ENCODE measurements around the gene DHDH.
"Not testable (repeated sequence)": the region's sequence is repeated elsewhere in the genome, so short reads cannot be mapped to it uniquely, and the experiment has no call there.

DHDH gene
- long read RNA-seq, donor 1, transcript DHDH-201 (7 exons, 1,081 nt), result major isoform, 5 of 7 reads
- long read RNA-seq, donor 1, partial matches to known transcripts, result 0 of 7 reads
- long read RNA-seq, donor 1, other reads (novel, unspliced or antisense), result 0 of 7 reads
- long read RNA-seq, donor 2, partial matches to known transcripts, result 0 of 2 reads
- long read RNA-seq, donor 2, other reads (novel, unspliced or antisense), result 0 of 2 reads
- long read RNA-seq, donor 3, partial matches to known transcripts, result 0 of 1 reads
- long read RNA-seq, donor 3, other reads (novel, unspliced or antisense), result 0 of 1 reads
- long read RNA-seq, donor 4, transcript DHDH-201 (7 exons, 1,081 nt), result major isoform, 5 of 5 reads
- long read RNA-seq, donor 4, partial matches to known transcripts, result 0 of 5 reads
- long read RNA-seq, donor 4, other reads (novel, unspliced or antisense), result 0 of 5 reads
- long read RNA-seq, donor 5, transcript DHDH-201 (7 exons, 1,081 nt), result major isoform, 7 of 7 reads
- long read RNA-seq, donor 5, partial matches to known transcripts, result 0 of 7 reads
- long read RNA-seq, donor 5, other reads (novel, unspliced or antisense), result 0 of 7 reads
- long read RNA-seq, donor 6, partial matches to known transcripts, result 0 of 4 reads
- long read RNA-seq, donor 6, other reads (novel, unspliced or antisense), result 0 of 4 reads
- long read RNA-seq, donor 7, transcript DHDH-201 (7 exons, 1,081 nt), result major isoform, 10 of 11 reads
- long read RNA-seq, donor 7, partial matches to known transcripts, result 0 of 11 reads
- long read RNA-seq, donor 7, other reads (novel, unspliced or antisense), result 0 of 11 reads
- long read RNA-seq, donor 8, partial matches to known transcripts, result 0 of 3 reads
- long read RNA-seq, donor 8, other reads (novel, unspliced or antisense), result 0 of 3 reads

DNA sequence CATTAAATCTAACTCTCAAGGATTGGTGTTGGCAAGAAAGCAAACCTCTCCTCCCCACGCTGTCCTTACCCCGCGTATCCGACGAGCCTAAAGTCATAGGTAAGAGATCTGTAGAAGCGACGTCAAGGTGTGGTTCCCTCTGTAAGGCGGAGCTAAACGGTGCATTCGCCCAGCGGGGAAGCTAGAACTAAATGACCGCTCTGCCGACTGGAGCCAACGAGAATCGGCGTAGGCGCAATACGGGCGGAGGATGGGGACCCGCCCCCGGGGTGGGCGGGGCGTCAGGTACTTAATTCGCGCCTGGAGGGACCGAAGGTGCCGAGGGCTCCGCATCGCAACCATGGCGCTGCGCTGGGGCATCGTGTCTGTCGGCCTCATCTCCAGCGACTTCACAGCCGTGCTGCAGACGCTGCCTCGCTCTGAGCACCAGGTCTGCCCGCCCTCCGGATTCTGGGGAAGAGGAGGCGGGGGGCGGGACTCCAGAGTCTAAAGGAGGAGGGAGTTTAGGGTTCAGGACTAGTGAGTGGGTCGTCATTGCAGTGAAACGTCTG, at the start of gene DHDH:
Gene DHDH, plus strand, starts transcription at position 318 of the 551 bp plus-strand sequence. Its CDS starts 23 bp downstream, at position 341.
- DNase-seq, result peak; percentile 81

DNA sequence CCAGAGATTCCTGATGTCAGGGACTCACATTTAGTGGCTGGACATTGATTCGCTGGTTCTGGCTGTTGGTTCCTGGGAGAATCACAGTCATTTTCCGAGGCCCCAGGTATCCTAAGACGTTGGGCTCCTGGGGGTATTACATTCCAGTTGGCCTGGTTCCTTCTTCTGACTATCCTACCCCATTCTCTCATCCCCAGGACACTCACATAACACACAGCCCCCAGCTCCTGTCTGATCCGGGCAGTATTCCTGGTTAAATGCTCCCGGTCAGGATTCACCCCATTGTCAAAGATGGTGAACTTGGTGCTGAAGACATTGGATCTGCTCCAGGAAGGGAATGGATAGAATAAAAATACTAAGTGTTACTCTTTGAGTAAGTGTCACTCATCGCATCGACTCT, 49.8 kb upstream of the DHDH start:
- no peak for DNase-seq

DNA sequence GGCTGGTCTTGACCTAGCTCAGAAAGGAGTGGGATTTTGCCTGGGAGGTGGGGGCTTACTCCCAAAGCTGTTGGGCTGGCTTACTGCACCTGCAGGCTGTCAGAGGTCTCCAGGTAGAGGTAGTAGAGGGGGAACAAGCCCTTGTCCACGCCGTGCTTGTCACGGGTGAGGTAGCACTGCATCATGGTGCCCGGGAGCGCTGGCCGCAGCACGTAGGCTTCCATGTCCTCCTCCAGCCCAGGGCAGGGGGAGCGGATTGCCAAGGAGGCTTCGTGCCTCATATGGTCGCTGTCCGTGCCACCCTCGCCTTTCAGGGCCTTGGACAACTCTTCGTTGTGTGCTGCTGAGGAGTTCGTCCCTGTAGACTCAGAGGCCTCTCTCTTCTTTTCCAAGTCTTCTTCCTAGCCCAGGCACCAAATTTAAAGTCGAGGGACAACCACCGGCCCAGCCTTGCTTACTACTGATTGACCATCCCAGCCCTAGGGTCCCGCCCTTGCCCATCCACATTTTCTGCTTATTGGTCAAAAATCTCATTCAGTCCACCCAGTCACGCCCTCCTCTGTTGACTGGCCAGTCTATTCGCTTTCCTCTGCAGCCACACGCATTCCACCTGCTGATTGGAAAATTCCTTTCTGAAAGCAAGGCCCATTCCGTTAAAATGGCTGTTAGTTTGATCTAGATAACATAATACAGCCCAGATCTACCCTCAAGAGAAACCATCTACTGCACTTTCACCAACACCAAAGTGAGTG, 45.5 kb upstream of the DHDH start:
- no peak for DNase-seq

DNA sequence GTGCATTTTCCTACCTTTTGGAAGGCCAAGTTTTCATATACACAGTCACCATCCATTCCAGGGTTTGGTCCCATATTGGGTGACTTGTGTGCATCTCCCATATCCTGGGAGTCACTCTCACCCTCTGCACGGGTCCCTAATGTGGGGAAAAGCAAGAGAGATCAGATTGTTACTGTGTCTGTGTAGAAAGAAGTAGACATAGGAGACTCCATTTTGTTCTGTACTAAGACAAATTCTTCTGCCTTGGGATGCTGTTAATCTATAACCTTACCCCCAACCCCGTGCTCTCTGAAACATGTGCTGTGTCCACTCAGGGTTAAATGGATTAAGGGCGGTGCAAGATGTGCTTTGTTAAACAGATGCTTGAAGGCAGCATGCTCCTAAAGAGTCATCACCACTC, 44.0 kb upstream of the DHDH start:
- not testable (repeated sequence) for DNase-seq

DNA sequence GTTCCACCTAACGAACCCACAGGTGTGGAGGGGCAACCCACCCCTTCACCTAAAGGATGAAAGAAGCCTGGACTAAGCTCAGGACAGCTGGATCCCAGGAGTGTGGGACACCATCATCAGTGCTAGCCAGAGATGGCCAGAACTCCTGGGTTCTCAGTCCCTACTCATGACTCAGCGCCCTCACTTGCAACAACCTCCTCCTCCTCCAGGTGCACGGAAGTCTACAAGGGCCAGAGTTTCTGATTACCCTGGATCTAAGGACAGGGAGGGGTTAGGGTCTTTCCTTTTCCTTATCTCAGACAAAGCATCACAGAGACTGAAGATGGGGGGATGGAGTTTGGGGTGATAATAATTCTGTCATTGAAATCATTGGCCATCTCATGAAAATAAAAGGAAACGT, 42.9 kb upstream of the DHDH start:
- no peak for DNase-seq

DNA sequence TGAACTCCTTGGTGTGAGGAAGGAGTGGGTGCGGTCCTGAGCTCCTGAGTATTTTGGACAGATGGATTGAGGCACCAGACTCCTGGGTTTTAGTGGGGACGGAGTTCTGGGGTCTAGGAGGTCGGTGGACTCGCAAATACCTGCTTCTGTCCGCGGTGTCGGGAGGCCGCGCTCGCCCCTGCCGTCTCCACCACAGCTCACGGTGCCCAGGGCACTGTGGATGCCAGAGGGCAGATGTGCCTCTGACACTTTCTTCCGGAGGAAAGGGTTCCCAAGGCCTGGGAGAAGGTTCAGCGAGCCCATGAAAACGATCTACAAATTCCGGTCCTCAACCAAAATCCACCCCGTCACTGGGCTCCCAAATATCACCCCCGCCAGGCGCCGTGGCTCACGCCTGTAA, 38.3 kb upstream of the DHDH start:
- no peak for DNase-seq

DNA sequence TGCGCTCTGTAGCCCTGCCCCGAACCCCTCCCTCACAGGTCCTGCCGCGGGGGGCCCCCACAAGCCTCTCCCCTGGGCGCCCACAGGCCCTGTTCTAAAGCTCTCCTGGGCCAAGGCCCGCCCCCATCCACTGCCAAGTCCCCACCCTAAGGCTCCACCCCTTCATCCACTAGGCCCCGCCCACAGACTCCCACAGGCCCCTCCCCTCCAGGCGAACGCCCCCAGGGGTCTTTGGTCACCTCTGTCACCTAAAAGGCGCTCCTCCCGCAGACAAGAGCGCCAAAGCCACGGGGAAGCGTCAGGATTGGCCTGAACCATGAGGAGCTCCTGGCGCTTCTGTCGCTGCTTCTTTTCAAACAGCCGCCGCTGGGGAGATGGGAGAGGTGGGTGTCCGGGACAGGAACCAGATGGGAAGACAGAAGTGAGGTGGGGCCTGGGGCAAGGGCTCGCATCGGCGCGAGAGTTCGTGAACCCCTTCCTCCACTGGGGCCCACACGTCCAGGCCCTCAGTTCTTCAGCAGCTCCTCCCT, 37.2 kb upstream of the DHDH start:
- peak; percentile 60 for DNase-seq

DNA sequence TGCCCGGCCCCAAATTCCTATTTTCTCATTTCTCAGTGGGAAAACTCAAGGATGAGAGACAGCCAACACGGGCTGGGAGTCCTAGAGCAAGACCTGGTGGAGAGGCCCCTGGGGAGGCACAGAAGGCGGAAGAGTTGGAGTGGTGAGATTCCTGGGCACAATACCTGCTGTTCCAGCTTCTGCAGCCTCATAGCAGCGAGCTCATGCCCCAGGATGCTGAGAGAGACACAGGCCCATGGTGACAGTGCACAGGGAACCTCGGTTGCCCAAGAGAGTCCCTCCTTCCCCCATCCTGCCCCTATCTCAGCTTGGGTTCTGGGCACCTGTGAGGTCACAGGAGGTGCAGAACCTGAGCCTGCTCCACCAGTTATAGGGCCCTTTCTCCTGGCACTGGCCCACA, 36.3 kb upstream of the DHDH start:
- DNase-seq, result no peak

DNA sequence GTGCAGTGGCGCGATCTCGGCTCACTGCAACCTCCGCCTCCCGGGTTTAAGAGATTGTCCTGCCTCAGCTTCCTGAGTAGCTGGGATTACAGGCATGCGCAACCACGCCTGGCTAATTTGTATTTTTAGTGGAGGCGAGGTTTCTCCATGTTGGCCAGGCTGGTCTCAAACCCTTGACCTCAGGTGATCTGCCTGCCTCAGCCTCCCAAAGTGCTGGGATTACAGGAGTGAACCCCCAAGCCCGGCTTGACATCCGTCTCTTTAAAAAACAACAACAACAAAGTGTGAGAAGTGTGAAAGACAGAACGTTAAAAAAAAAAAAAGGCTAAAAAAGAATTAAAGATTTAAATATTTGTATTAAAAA, 34.1 kb upstream of the DHDH start:
- not testable (repeated sequence) for DNase-seq

DNA sequence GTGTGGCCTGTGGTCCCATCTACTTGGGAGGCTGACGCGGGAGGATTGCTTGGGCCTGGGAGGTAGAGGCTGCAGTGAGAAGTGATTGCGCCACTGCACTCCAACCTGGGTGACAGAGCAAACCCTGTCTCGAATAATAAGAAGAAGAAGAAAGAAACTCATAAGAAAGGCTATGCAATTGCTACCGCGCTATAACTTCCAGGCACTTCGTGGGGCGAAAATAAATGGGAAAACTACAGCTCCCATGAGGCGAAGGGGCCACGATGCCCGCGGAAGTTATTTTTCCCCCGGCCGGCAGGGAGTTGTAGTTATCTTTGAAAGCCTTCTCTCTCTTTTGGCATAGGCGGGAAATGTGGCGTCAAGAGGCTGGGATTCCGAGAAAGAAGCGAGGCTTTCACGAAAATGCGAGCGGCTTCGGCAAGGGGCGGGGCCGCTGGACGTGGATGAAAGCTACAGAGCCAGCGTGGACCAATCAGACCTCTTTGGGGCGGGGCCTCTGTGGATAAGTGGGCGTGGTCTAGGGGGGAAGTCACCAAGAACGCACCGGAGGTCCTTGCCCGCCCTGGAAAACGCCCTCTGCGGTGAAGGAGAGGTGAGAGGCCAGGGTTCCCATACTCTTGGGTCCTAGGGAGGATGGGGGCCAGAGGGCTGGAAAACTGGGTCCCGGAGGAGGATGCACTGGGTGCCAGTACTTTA, 33.6 kb upstream of the DHDH start, which contains the start of gene NUCB1:
Gene NUCB1, plus strand, starts transcription at position 532 of the 696 bp plus-strand sequence. CDS start 485 bp downstream, outside the sequence.
- DNase-seq, result peak; percentile 92

DNA sequence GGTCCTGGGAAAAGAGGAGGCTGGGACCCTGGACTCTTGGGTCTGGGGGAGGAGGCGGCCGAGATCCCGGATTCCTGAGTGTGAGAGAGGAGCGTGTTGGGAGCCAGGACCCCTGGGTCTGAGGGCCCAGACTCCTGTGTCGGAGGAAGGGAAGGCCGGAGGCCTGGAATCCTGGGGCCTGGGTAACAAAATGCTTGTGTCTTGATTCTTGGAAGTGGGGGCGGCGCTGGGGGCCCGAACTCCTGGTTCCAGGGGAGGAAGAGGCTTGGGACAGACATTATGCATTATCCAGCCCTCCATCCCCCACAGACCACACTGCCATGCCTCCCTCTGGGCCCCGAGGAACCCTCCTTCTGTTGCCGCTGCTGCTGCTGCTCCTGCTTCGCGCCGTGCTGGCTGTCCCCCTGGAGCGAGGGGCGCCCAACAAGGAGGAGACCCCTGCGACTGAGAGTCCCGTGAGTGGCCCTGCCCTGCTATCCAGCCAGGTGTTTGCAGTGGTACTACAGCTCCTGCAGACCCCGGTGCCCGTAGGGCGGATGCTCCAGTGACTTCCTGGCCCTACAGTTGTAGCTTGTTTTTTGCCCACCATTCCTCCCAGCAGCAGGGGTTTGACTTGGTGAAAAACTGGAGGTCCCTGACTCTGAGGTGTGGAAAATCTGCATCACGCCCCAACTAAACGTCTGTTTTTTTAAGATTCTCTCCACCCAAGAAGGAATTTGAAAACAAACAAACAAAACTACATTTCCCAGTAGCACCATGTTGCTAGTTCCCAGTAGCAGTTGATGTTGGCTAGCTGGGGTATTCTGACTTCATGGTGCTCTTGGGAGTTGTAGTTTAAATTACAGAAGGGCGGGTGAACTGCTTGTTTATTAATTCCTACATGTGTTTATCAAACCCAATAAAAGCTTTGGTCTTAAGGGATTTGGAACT, 32.8 kb upstream of the DHDH start:
- peak; percentile 30 for DNase-seq

DNA sequence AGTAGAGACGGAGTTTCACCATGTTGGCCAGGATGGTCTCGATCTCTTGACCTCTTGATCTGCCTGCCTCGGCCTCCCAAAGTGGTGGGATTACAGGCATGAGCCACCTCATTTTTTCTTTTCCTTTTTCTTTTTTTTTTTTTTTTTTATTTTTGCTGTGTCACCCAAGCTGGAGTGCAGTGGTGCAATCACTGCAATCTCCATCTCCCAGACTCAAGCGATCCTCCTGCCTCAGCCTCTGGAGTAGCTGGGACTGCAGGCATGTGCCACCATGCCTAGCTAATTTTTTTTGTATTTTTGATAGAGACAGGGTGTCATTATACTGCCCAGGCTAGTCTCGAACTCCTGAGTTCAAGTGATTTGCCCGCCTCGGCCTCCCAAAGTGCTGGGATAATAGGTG, 31.2 kb upstream of the DHDH start:
- not testable (repeated sequence) for DNase-seq

DNA sequence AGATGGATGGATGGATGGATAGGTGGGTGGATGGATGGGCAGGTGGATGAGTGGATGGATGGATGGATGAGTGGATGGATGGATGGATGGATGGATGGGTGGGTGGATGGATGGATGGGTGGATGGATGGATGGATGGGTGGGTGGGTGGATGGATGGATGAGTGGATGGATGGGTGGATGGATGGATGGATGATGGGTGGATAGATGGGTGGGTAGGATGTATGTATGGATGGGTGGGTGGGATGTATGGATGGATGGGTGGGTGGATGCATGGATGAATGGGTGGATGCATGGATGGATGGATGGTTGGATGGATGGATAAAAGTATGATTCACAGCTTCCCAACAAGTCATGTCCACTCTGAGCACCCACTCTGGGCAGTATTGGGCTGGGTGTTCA, 29.7 kb upstream of the DHDH start:
- not testable (repeated sequence) for DNase-seq

DNA sequence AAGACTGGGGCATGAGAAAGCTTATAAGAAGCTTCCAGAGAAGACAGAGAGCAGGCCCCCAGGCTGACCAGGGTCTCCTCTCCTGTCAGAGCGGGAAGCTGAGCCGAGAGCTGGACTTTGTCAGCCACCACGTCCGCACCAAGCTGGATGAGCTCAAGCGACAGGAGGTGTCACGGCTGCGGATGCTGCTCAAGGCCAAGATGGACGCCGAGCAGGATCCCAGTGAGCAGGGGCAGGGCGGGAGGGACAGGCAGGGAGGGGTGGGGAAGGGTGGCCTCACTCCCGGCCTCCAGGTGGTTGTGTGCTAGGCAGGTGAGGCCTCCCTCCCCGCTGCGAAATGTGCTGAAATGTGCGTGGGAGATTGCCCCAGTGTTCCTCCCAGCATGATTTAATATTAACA, 27.8 kb upstream of the DHDH start:
- no peak for DNase-seq

DNA sequence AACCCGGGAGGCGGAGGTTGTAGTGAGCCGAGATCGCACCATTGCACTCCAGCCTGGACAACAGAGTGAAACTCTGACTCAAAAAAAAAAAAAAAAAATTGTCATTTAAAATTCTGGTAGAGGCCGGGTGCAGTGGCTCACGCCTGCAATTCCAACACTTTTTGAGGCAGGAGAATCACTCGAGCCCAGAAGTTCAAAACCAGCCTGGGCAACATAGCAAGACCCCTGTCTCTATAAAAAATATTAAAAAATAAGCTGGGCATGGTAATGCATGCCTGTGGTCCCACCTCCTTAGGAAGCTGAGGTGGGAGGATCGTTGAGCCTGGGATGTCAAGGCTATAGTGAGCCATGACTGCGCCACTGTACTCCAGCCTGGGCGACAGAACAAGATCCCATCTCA, 27.2 kb upstream of the DHDH start:
- no peak for DNase-seq

DNA sequence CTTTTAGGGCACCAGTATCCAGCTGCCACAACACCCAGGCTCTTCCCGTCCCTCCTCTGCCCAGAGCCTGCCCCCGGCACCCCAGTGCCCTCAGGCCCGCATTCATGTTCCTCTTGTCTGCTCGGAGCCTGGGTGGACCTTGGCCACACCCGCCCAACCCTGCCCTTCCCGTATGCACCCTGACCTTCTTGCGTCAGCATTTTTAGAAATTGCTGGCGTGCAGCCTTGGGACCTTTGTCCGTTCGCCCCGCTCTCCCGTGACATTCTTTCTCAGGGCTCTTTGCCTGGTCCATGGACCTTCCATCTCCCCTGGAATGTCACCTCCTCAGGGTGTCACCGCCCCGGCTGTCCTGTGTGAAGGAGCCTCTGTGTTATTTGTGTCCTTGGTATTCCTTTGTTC, 25.8 kb upstream of the DHDH start:
- DNase-seq, result no peak

DNA sequence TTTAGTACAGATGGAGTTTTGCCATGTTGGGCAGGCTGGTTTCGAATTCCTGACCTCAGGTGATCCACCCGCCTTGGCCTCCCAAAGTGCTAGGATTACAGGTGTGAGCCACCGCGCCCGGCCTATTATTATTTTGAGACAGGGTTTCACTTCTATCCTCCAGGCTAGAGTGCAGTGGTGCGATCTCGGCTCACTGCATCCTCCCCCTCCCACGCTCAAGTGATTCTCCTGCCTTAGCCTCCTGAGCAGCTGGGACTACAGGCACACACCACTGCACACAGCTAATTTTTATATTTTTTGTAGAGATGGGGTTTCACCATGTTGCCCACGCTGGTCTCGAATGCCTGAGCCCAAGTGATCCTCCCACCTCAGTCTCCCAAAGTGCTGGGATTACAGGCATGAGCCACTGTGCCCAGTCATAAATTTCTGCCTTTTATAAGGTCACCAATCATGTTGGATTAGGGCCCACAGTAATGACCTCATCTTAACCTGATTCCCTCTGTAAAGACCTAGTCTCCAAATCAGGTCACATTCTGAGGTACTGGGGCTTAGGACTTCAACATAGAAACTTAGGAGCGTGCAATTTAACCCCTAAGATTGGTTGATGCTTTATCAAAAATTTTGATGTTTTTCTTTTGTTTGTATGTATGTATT, 23.9 kb upstream of the DHDH start:
- DNase-seq, result not testable (repeated sequence)

DNA sequence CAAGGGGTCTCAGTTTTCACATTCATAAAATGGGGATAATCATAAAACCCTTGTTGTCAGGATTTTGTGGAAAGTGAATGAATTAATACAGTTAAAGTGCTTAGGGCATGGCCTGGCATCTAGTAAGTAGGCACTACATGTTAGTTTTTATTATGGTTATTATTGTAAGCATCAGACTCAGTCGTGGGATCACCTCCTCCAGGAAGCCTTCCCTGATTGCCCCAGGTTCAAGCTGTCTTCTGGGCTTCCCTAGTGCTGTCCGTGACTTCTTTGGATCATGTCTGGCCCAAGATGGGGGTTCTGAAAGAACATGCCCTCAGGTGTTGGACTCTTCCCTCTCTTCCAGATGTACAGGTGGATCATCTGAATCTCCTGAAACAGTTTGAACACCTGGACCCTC, 22.7 kb upstream of the DHDH start:
- DNase-seq, result no peak

DNA sequence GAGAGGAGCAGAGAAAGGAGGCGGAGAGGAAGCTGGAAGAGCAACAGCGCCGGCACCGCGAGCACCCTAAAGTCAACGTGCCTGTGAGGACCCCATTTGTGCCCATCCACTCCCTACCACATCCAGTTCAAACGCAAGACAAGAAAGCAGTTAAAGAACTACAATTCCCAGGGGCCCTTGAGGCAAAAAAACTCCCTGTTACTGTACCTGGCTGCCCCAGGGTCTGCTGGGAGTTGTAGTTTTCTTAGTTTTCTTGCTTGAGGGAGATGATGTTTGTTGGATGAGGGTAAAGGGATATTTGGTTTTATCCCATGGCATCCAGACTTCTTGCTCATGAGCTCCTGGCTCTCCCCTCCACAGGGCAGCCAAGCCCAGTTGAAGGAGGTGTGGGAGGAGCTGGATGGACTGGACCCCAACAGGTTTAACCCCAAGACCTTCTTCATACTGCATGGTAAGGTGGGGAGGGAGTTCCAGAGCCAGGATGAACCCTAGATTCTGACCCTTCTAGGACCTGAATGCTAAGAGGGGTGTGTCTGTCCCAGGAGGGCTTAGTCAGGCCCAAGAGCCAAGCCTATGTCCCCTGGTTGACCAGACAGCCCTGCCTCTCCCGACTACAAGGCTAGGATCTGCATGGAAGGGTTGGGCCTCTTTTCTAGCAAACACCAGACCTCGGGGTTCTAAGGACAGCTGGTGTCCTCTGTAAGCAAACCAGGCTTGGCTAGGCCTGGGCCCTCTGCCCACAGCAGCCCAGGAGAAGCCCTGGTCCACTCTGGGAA, 20.2 kb upstream of the DHDH start:
- no peak for DNase-seq

Data from right kidney (tissue), 9 donors.